ENCODE data around the gene TNFRSF9.

Gene TNFRSF9

GRCh38 chr1:7985851-7986612 lies 45.4 kb upstream of the TNFRSF9 start:
- H2BK120ac ChIP-seq (ENCODE audit: low read depth, low read length): no peak overlapping the region
- no peak overlapping the region for H3K9ac ChIP-seq (ENCODE audit: low read depth, low read length, poor library complexity)
- H3K36me3 ChIP-seq (replicated peaks in 1 of 2; ENCODE audit: control insufficient read depth in 2 of 2, insufficient read depth in 2 of 2, low read length in 2 of 2): peaks cover 30 to 68% of the 10 kb centered on the region in 2 donors
- H3K4ac ChIP-seq (ENCODE audit: low read length): no peak overlapping the region
- no peak for DNase-seq (ENCODE audit: low spot score)
- H3K18ac ChIP-seq (ENCODE audit: low read length): no peak overlapping the region
- no peak overlapping the region for H4K8ac ChIP-seq (ENCODE audit: low read depth, low read length)
- no peaks in the 10 kb centered on the region for H3K27me3 ChIP-seq (ENCODE audit: control insufficient read depth in 3 of 3, insufficient read depth in 3 of 3, low read depth in 1 of 3, low read length in 3 of 3)
- no peak overlapping the region for H2BK15ac ChIP-seq (ENCODE audit: low read length)
- no peak overlapping the region for H3K14ac ChIP-seq (ENCODE audit: low read length)
- H3K27ac ChIP-seq (replicated peaks; ENCODE audit: low read length): no peak overlapping the region
- WGBS, 2 donors (ENCODE audit: extremely low coverage in 2 of 2, insufficient read length in 2 of 2, insufficient replicate concordance in 1 of 2): no CpG with 5 or more reads among the region's 15 CpGs
- H3K4me2 ChIP-seq (ENCODE audit: insufficient read depth, low read length, poor library complexity, severe bottlenecking): no peak overlapping the region
- no peak overlapping the region for H4K91ac ChIP-seq (ENCODE audit: low read depth, low read length, poor library complexity)
- no peak overlapping the region for H2BK5ac ChIP-seq (ENCODE audit: low read length)
- H3K79me1 ChIP-seq (ENCODE audit: low read depth, low read length): peaks cover 4% of the 10 kb centered on the region
- H3K4me3 ChIP-seq (ENCODE audit: low read length in 2 of 2): no peak overlapping the region
- H3K9me3 ChIP-seq (replicated peaks in 1 of 2; ENCODE audit: control insufficient read depth in 2 of 2, insufficient read depth in 1 of 2, low read depth in 1 of 2, low read length in 2 of 2): no peaks in the 10 kb centered on the region
- H2BK12ac ChIP-seq (ENCODE audit: low read length): no peak overlapping the region
- peaks cover 11% of the 10 kb centered on the region in 2 donors for H3K4me1 ChIP-seq (ENCODE audit: control insufficient read depth in 2 of 2, insufficient read depth in 1 of 2, low read depth in 1 of 2, low read length in 2 of 2)
- H3K23ac ChIP-seq (ENCODE audit: low read depth, low read length, poor library complexity): no peak overlapping the region
- H2AFZ ChIP-seq (ENCODE audit: low read length): no peak overlapping the region
- no peak overlapping the region for H2AK5ac ChIP-seq (ENCODE audit: low read depth, low read length)

- Histone ChIP-seq H3K9ac (ENCODE audit: low read depth, low read length, poor library complexity) (no peak overlapping the region), H3K9me3 (replicated peaks in 1 of 2; ENCODE audit: control insufficient read depth in 2 of 2, insufficient read depth in 1 of 2, low read depth in 1 of 2, low read length in 2 of 2) (no peaks in the 10 kb centered on the region), H3K4me2 (ENCODE audit: insufficient read depth, low read length, poor library complexity, severe bottlenecking) (no peak overlapping the region), H3K23ac (ENCODE audit: low read depth, low read length, poor library complexity) (no peak overlapping the region), H2BK120ac (ENCODE audit: low read depth, low read length) (no peak overlapping the region), H3K4ac (ENCODE audit: low read length) (no peak overlapping the region), H2AK5ac (ENCODE audit: low read depth, low read length) (no peak overlapping the region), H3K14ac (ENCODE audit: low read length) (no peak overlapping the region), H2BK15ac (ENCODE audit: low read length) (no peak overlapping the region), H2AFZ (ENCODE audit: low read length) (no peak overlapping the region), H2BK12ac (ENCODE audit: low read length) (no peak overlapping the region), H3K4me3 (ENCODE audit: low read length in 2 of 2) (no peak overlapping the region), H3K27ac (replicated peaks; ENCODE audit: low read length) (peak overlapping the region; percentile 77), H3K79me1 (ENCODE audit: low read depth, low read length) (peaks cover 4% of the 10 kb centered on the region), H3K27me3 (ENCODE audit: control insufficient read depth in 3 of 3, insufficient read depth in 3 of 3, low read depth in 1 of 3, low read length in 3 of 3) (no peaks in the 10 kb centered on the region), H2BK5ac (ENCODE audit: low read length) (no peak overlapping the region), H3K4me1 (ENCODE audit: control insufficient read depth in 2 of 2, insufficient read depth in 1 of 2, low read depth in 1 of 2, low read length in 2 of 2) (peaks cover 11% of the 10 kb centered on the region in 2 donors), H4K91ac (ENCODE audit: low read depth, low read length, poor library complexity) (no peak overlapping the region), H3K36me3 (replicated peaks in 1 of 2; ENCODE audit: control insufficient read depth in 2 of 2, insufficient read depth in 2 of 2, low read length in 2 of 2) (peaks cover 30 to 72% of the 10 kb centered on the region in 2 donors), H3K18ac (ENCODE audit: low read length) (no peak overlapping the region), H4K8ac (ENCODE audit: low read depth, low read length) (no peak overlapping the region)
- DNase-seq (ENCODE audit: low spot score): peak; percentile 31
- WGBS, 2 donors (ENCODE audit: extremely low coverage in 2 of 2, insufficient read length in 2 of 2, insufficient replicate concordance in 1 of 2): no CpG with 5 or more reads among the region's 15 CpGs
Measured at GRCh38 chr1:7984811-7985210, 44.2 kb upstream of the TNFRSF9 start.

- H2BK5ac ChIP-seq (ENCODE audit: low read length): peak overlapping the region; percentile 14
- H3K4me1 ChIP-seq (ENCODE audit: control insufficient read depth in 2 of 2, insufficient read depth in 1 of 2, low read depth in 1 of 2, low read length in 2 of 2): peaks cover 11% of the 10 kb centered on the region in 2 donors
- no peak overlapping the region for H2BK12ac ChIP-seq (ENCODE audit: low read length)
- no peak overlapping the region for H3K23ac ChIP-seq (ENCODE audit: low read depth, low read length, poor library complexity)
- H4K8ac ChIP-seq (ENCODE audit: low read depth, low read length): no peak overlapping the region
- H3K27me3 ChIP-seq (ENCODE audit: control insufficient read depth in 3 of 3, insufficient read depth in 3 of 3, low read depth in 1 of 3, low read length in 3 of 3): no peaks in the 10 kb centered on the region
- no peak overlapping the region for H3K4me2 ChIP-seq (ENCODE audit: insufficient read depth, low read length, poor library complexity, severe bottlenecking)
- peaks cover 4% of the 10 kb centered on the region for H3K79me1 ChIP-seq (ENCODE audit: low read depth, low read length)
- no peak for DNase-seq (ENCODE audit: low spot score)
- H2BK120ac ChIP-seq (ENCODE audit: low read depth, low read length): no peak overlapping the region
- peaks cover 34 to 84% of the 10 kb centered on the region in 2 donors for H3K36me3 ChIP-seq (replicated peaks in 1 of 2; ENCODE audit: control insufficient read depth in 2 of 2, insufficient read depth in 2 of 2, low read length in 2 of 2)
- no peak overlapping the region for H3K27ac ChIP-seq (replicated peaks; ENCODE audit: low read length)
- H2BK15ac ChIP-seq (ENCODE audit: low read length): no peak overlapping the region
- H2AFZ ChIP-seq (ENCODE audit: low read length): no peak overlapping the region
- no CpG with 5 or more reads among the region's 15 CpGs for WGBS, 2 donors (ENCODE audit: extremely low coverage in 2 of 2, insufficient read length in 2 of 2, insufficient replicate concordance in 1 of 2)
- H3K9me3 ChIP-seq (replicated peaks in 1 of 2; ENCODE audit: control insufficient read depth in 2 of 2, insufficient read depth in 1 of 2, low read depth in 1 of 2, low read length in 2 of 2): no peaks in the 10 kb centered on the region
- H2AK5ac ChIP-seq (ENCODE audit: low read depth, low read length): no peak overlapping the region
- no peak overlapping the region for H3K4ac ChIP-seq (ENCODE audit: low read length)
- peak overlapping the region; percentile 76 for H3K14ac ChIP-seq (ENCODE audit: low read length)
- H3K18ac ChIP-seq (ENCODE audit: low read length): peak overlapping the region; percentile 6
- peak overlapping the region; percentile 24 for H3K9ac ChIP-seq (ENCODE audit: low read depth, low read length, poor library complexity)
- no peak overlapping the region for H4K91ac ChIP-seq (ENCODE audit: low read depth, low read length, poor library complexity)
- H3K4me3 ChIP-seq (ENCODE audit: low read length in 2 of 2): no peak overlapping the region
Measured at GRCh38 chr1:7983086-7983778, 42.6 kb upstream of the TNFRSF9 start.

- H2AK5ac ChIP-seq (ENCODE audit: low read depth, low read length): no peak overlapping the region
- H3K4ac ChIP-seq (ENCODE audit: low read length): no peak overlapping the region
- H3K4me3 ChIP-seq (ENCODE audit: low read length in 2 of 2): no peak overlapping the region
- H2AFZ ChIP-seq (ENCODE audit: low read length): no peak overlapping the region
- no peaks in the 10 kb centered on the region for H3K9me3 ChIP-seq (replicated peaks in 1 of 2; ENCODE audit: control insufficient read depth in 2 of 2, insufficient read depth in 1 of 2, low read depth in 1 of 2, low read length in 2 of 2)
- no peak overlapping the region for H2BK5ac ChIP-seq (ENCODE audit: low read length)
- H3K4me1 ChIP-seq (ENCODE audit: control insufficient read depth in 2 of 2, insufficient read depth in 1 of 2, low read depth in 1 of 2, low read length in 2 of 2): peaks cover 11% of the 10 kb centered on the region in 2 donors
- WGBS, 2 donors (ENCODE audit: extremely low coverage in 2 of 2, insufficient read length in 2 of 2, insufficient replicate concordance in 1 of 2): no CpG with 5 or more reads among the region's 7 CpGs
- H3K9ac ChIP-seq (ENCODE audit: low read depth, low read length, poor library complexity): no peak overlapping the region
- no peaks in the 10 kb centered on the region for H3K27me3 ChIP-seq (ENCODE audit: control insufficient read depth in 3 of 3, insufficient read depth in 3 of 3, low read depth in 1 of 3, low read length in 3 of 3)
- no peak overlapping the region for H3K27ac ChIP-seq (replicated peaks; ENCODE audit: low read length)
- H3K14ac ChIP-seq (ENCODE audit: low read length): no peak overlapping the region
- no peak overlapping the region for H4K8ac ChIP-seq (ENCODE audit: low read depth, low read length)
- H3K36me3 ChIP-seq (replicated peaks in 1 of 2; ENCODE audit: control insufficient read depth in 2 of 2, insufficient read depth in 2 of 2, low read length in 2 of 2): peaks cover 33 to 87% of the 10 kb centered on the region in 2 donors
- no peak for DNase-seq (ENCODE audit: low spot score)
- no peak overlapping the region for H3K4me2 ChIP-seq (ENCODE audit: insufficient read depth, low read length, poor library complexity, severe bottlenecking)
- H2BK15ac ChIP-seq (ENCODE audit: low read length): no peak overlapping the region
- no peak overlapping the region for H3K23ac ChIP-seq (ENCODE audit: low read depth, low read length, poor library complexity)
- H3K18ac ChIP-seq (ENCODE audit: low read length): no peak overlapping the region
- H4K91ac ChIP-seq (ENCODE audit: low read depth, low read length, poor library complexity): no peak overlapping the region
- peaks cover 4% of the 10 kb centered on the region for H3K79me1 ChIP-seq (ENCODE audit: low read depth, low read length)
- H2BK12ac ChIP-seq (ENCODE audit: low read length): no peak overlapping the region
- H2BK120ac ChIP-seq (ENCODE audit: low read depth, low read length): no peak overlapping the region
Measured at GRCh38 chr1:7980984-7981383, 40.3 kb upstream of the TNFRSF9 start.
